Gastroesophageal sphincter (tissue), 4 donors: ENCODE measurements around the gene ATP8A1. TPM values are rescaled to one million over a fixed set of nuclear protein-coding genes. Genes with fewer than 3 reads are reported as not detected.

Experiments used
- ATAC-seq: fragments of 150-250 bp; one replicate; pipeline ENCODE4 v1.9.1; 2016; ENCODE audit warnings: mild to moderate bottlenecking, moderate library complexity
- H3K27ac ChIP-seq, 4 donors: fragments of 200-600 bp; sonication (generic) in 3 of 4; 1 replicate in 3 of 4; 2 replicates in 1 of 4; pipeline ENCODE4 v1.5.1; 2016 to 2019
- H3K27me3 ChIP-seq: fragments of 200-600 bp; sonication (generic); one replicate; pipeline ENCODE4 v1.5.1; 2019
- H3K36me3 ChIP-seq, 2 donors: fragments of 200-600 bp; sonication (generic); one replicate each; pipeline ENCODE4 v1.5.1; 2019; ENCODE audit warnings: control low read depth in 1 of 2
- H3K4me1 ChIP-seq, 3 donors: fragments of 200-600 bp; sonication (generic); 1 replicate in 2 of 3; 2 replicates in 1 of 3; pipeline ENCODE4 v1.5.1; 2016 to 2019; ENCODE audit warnings: control low read depth in 2 of 3
- H3K4me3 ChIP-seq, 2 donors: fragments of 200-600 bp; sonication (generic); one replicate each; pipeline ENCODE4 v1.5.1; 2019; ENCODE audit warnings: mild to moderate bottlenecking in 1 of 2, moderate library complexity in 1 of 2
- H3K9me3 ChIP-seq, 3 donors: fragments of 200-600 bp; sonication (generic); one replicate each; pipeline ENCODE4 v1.5.1; 2017 to 2019; ENCODE audit warnings: control low read depth in 2 of 3
- EP300 ChIP-seq: sonication (generic); formaldehyde crosslinking; IDR thresholded peaks from one replicate; pipeline ENCODE4 v1.6.1; 2017; ENCODE audit warnings: antibody characterized with exemption, mild to moderate bottlenecking
- POLR2A ChIP-seq, 2 donors: fragments of 450-650 bp; IDR thresholded peaks; one replicate each; pipeline ENCODE4 v1.6.1; 2017; ENCODE audit warnings: antibody characterized with exemption in 2 of 2, mild to moderate bottlenecking in 2 of 2, moderate library complexity in 1 of 2
- POLR2AphosphoS5 ChIP-seq: sonication (generic); formaldehyde crosslinking; IDR thresholded peaks from one replicate; pipeline ENCODE4 v1.6.1; 2017; ENCODE audit warnings: antibody characterized with exemption
- WGBS, 2 donors: methylation state at CpG; one replicate each; pipeline ENCODE4 v1.1.5; 2018; ENCODE audit warnings: low coverage in 1 of 2; 5-methylcytosine and 5-hydroxymethylcytosine counted together
- total RNA-seq, 4 donors: library from RNA; depleted of rRNA; stranded (reverse); fragments of >200 nt; gene quantifications; one replicate each; pipeline ENCODE4 v1.1.0, GENCODE V29; 2016
- TF ChIP-seq, protein P1 (sequence below), 4 experiments: fragments of 200-600 bp in 2 of 4; fragments of 450-650 bp in 2 of 4; sonication (generic) in 1 of 4; IDR thresholded peaks; one replicate each; pipeline ENCODE4 v1.5.1; 2017 to 2019; ENCODE audit warnings: antibody characterized with exemption in 4 of 4, mild to moderate bottlenecking in 2 of 4, moderate library complexity in 2 of 4

ATP8A1 gene
- total RNA-seq, 4 donors from 2014 or later: 5.6 to 21.9 (median 8.9) TPM

DNA sequence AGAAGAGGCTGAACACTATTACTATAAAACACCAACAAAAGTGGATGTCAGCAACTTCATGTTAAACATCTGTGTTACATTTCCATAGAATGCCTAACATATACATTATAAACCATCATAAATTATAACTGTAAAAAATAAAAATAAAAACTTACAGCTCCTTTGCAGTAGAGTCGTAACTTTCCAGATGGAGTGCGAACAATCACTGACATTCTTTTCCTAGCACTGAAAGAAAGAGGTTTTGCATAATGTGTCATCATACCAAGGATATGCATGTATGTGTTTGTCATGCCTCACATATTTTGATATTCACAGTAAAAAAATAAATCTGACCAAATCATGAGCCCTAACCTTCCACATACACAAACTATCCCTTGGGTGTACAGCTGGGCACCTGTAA lies 113.1 kb downstream of the ATP8A1 start:
- no peak for ATAC-seq
- Histone ChIP-seq H3K4me1 (no peaks in the 10 kb centered on the region), H3K36me3 (peaks cover 0 to 17% of the 10 kb centered on the region in 2 donors), H3K9me3 (no peaks in the 10 kb centered on the region), H3K4me3 (no peak overlapping the region), H3K27ac (no peak overlapping the region), H3K27me3 (no peaks in the 10 kb centered on the region)
- TF ChIP-seq POLR2AphosphoS5 (no peak), EP300 (no peak), POLR2A (IDR thresholded peaks at IDR 0.05) (no peak)
- TF ChIP-seq, protein P1, sequence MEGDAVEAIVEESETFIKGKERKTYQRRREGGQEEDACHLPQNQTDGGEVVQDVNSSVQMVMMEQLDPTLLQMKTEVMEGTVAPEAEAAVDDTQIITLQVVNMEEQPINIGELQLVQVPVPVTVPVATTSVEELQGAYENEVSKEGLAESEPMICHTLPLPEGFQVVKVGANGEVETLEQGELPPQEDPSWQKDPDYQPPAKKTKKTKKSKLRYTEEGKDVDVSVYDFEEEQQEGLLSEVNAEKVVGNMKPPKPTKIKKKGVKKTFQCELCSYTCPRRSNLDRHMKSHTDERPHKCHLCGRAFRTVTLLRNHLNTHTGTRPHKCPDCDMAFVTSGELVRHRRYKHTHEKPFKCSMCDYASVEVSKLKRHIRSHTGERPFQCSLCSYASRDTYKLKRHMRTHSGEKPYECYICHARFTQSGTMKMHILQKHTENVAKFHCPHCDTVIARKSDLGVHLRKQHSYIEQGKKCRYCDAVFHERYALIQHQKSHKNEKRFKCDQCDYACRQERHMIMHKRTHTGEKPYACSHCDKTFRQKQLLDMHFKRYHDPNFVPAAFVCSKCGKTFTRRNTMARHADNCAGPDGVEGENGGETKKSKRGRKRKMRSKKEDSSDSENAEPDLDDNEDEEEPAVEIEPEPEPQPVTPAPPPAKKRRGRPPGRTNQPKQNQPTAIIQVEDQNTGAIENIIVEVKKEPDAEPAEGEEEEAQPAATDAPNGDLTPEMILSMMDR (IDR thresholded peaks at IDR 0.05): no peak
- WGBS, 2 donors: 71 to 73% methylated on average over 2 of the region's 2 CpGs

DNA sequence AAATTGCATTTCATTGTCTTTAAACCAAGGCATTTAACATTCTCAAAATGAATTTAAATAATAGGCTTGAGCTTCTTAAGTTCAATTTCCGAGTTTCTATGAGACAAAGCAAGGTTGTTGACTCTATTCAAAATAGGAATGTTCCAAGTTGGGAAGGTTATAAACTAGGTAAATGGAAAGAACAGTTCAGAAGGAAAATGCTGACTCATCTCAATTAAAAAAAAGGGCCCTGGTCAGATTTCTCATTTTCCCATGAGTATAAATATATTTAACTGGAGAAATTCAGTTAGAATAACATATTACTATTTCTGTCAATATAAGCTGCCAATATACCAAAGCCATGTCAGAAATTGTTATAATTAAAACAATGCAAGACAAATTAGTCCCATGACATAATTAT lies 113.8 kb downstream of the ATP8A1 start:
- H3K36me3 ChIP-seq: peaks cover 0 to 17% of the 10 kb centered on the region in 2 donors
- no peak for ATAC-seq
- no peak for TF ChIP-seq EP300
- no peak for TF ChIP-seq POLR2AphosphoS5
- no peak for TF ChIP-seq POLR2A (IDR thresholded peaks at IDR 0.05)
- TF ChIP-seq, protein P1 (IDR thresholded peaks at IDR 0.05): no peak
- H3K27ac ChIP-seq: no peak overlapping the region
- H3K4me3 ChIP-seq: no peak overlapping the region
- no peaks in the 10 kb centered on the region for H3K27me3 ChIP-seq
- no peaks in the 10 kb centered on the region for H3K4me1 ChIP-seq
- H3K9me3 ChIP-seq: no peaks in the 10 kb centered on the region
- 80% methylated on average over 1 of the region's 1 CpG for WGBS, 2 donors

DNA sequence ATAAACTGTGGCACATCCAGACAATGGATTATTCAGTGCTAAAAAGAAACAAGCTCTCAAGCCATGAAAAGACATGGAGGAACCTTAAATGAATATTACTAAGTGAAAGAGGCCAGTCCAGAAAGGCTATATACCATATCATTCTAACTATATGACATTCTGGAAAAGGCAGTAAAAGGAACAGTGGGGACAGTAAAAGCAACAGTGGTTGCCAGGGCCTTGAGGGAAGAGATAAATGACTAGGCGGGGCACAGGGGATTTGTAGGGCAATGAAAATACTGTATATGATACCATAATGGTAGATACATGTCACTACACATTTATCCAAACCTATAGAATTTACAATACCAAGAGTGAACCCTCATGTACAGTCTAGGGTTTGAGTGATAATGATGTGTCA lies 115.3 kb downstream of the ATP8A1 start:
- 89 to 91% methylated on average over 1 of the region's 1 CpG for WGBS, 2 donors
- no peak for ATAC-seq

DNA sequence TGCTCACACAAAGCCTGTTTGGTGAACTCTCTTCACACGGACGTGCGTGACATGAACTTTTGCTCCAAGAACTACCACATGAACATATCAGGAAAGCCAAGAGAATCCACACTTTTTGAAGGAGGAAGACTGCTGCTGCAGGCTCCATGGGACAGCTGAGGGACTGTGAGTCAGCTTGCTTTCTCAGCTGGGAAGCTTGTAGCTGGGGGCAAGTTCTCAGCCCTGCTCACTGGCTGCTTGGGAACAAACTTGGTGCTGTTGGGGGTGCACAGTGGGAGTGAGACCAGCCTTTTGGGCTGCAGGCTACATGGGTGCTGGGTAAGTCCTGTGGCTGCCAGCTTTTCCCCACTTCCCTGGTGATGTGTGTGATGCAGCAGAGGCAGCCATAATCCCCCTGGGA lies 123.9 kb downstream of the ATP8A1 start:
- H3K9me3 ChIP-seq: no peaks in the 10 kb centered on the region
- TF ChIP-seq EP300 (no peak), POLR2AphosphoS5 (no peak), POLR2A (IDR thresholded peaks at IDR 0.05) (no peak)
- TF ChIP-seq, protein P1 (IDR thresholded peaks at IDR 0.05): no peak
- ATAC-seq: no peak
- peaks cover 0 to 29% of the 10 kb centered on the region in 2 donors for H3K36me3 ChIP-seq
- no CpG with 5 or more reads among the region's 3 CpGs for WGBS, 2 donors
- H3K4me3 ChIP-seq: no peak overlapping the region
- H3K27me3 ChIP-seq: no peaks in the 10 kb centered on the region
- no peaks in the 10 kb centered on the region for H3K4me1 ChIP-seq
- no peak overlapping the region for H3K27ac ChIP-seq

More for the DNA sequence above, 115.3 kb downstream of the ATP8A1 start:
- H3K36me3 ChIP-seq: peaks cover 0 to 7% of the 10 kb centered on the region in 2 donors
- H3K9me3 ChIP-seq: no peaks in the 10 kb centered on the region
- no peaks in the 10 kb centered on the region for H3K27me3 ChIP-seq
- no peak overlapping the region for H3K4me3 ChIP-seq
- no peaks in the 10 kb centered on the region for H3K4me1 ChIP-seq
- H3K27ac ChIP-seq: no peak overlapping the region
- TF ChIP-seq POLR2AphosphoS5: no peak
- no peak for TF ChIP-seq EP300
- no peak for TF ChIP-seq POLR2A (IDR thresholded peaks at IDR 0.05)
- TF ChIP-seq, protein P1 (IDR thresholded peaks at IDR 0.05): no peak

DNA sequence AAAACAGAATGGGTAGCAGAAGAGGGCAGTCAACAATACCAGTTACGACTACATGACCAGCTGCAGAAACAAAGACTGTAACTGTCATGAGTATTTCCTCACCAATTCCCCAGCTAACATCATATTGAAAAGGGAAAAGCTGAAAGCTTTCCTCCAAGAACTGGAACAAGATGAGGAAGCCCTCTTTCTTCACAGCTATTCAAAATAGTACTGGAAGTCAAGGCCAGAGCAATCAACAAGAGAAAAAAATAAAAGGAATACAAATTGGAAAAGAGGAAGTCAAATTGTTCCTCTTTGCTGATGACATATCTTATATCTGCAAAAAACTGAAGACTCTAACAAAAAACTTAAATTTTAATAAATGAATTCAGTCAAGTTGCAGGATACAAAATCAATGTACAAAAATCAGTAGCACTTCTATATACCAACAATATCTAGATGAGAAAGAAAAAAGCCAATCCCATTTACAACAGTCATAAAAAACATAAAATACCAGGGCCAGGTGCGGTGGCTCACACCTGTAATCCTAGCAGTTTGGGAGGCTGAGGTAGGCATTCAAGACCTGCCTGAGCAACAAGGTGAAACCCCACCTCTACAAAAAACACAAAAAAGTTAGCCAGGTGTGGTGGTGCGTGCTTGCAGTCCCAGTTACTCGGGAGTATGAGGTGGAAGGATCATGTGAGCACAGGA lies 125.4 kb downstream of the ATP8A1 start:
- Histone ChIP-seq H3K36me3 (peaks cover 0 to 29% of the 10 kb centered on the region in 2 donors), H3K4me3 (no peak overlapping the region), H3K4me1 (no peaks in the 10 kb centered on the region), H3K9me3 (no peaks in the 10 kb centered on the region), H3K27me3 (no peaks in the 10 kb centered on the region), H3K27ac (no peak overlapping the region)
- 77 to 82% methylated on average over 3 to 4 of the region's 4 CpGs for WGBS, 2 donors
- TF ChIP-seq EP300 (no peak), POLR2AphosphoS5 (no peak), POLR2A (IDR thresholded peaks at IDR 0.05) (no peak)
- TF ChIP-seq, protein P1 (IDR thresholded peaks at IDR 0.05): no peak
- ATAC-seq: no peak
